Measurements from ENCODE around the gene NUDCD3. TPM values are rescaled to one million over a fixed set of nuclear protein-coding genes. Genes with fewer than 3 reads are reported as not detected.

The NUDCD3 gene
- total RNA-seq, 4 donors from 2014 or later = 28.5 to 115 (median 52.6) TPM

- intact Hi-C loops (cut with DNase I; ENCODE audit: low total_unique reads) = no loop called here
- Histone ChIP-seq H3K27me3 (no peaks in the 10 kb centered on the region), H3K4me1 (no peaks in the 10 kb centered on the region), H3K4me3 (no peak overlapping the region), H3K27ac (no peak overlapping the region), H3K9me3 (no peaks in the 10 kb centered on the region), H3K36me3 (no peaks in the 10 kb centered on the region)
- TF ChIP-seq CTCF (IDR thresholded peaks at IDR 0.05) (no peak), POLR2A (IDR thresholded peaks at IDR 0.05) (no peak)
- DNase-seq = no peak
Observed at GRCh38 chr7:44388089-44388970, 102.1 kb downstream of the NUDCD3 start.

- TF ChIP-seq POLR2A (IDR thresholded peaks at IDR 0.05) (no peak), CTCF (IDR thresholded peaks at IDR 0.05) (no peak)
- Histone ChIP-seq H3K27ac (no peak overlapping the region), H3K27me3 (no peaks in the 10 kb centered on the region), H3K9me3 (no peaks in the 10 kb centered on the region), H3K4me3 (no peak overlapping the region), H3K36me3 (no peaks in the 10 kb centered on the region), H3K4me1 (no peaks in the 10 kb centered on the region)
- intact Hi-C loops (cut with DNase I; ENCODE audit: low total_unique reads) = no loop called here
- DNase-seq = no peak
Observed at GRCh38 chr7:44387389-44387788, 103.1 kb downstream of the NUDCD3 start.

- no peak overlapping the region for H3K27ac ChIP-seq
- no peaks in the 10 kb centered on the region for H3K4me1 ChIP-seq
- H3K4me3 ChIP-seq = no peak overlapping the region
- TF ChIP-seq CTCF (IDR thresholded peaks at IDR 0.05) (no peak), POLR2A (IDR thresholded peaks at IDR 0.05) (no peak)
- H3K9me3 ChIP-seq = no peaks in the 10 kb centered on the region
- H3K27me3 ChIP-seq = no peaks in the 10 kb centered on the region
- intact Hi-C loops (cut with DNase I; ENCODE audit: low total_unique reads) = no loop called here
- H3K36me3 ChIP-seq = no peaks in the 10 kb centered on the region
- no peak for DNase-seq
Observed at GRCh38 chr7:44386139-44386913, 104.1 kb downstream of the NUDCD3 start.

GRCh38 chr7:44385434-44386138 lies 104.9 kb downstream of the NUDCD3 start:
- H3K9me3 ChIP-seq = no peaks in the 10 kb centered on the region
- no peaks in the 10 kb centered on the region for H3K36me3 ChIP-seq
- H3K4me1 ChIP-seq = no peaks in the 10 kb centered on the region
- H3K4me3 ChIP-seq = no peak overlapping the region
- TF ChIP-seq POLR2A (IDR thresholded peaks at IDR 0.05) (no peak), CTCF (IDR thresholded peaks at IDR 0.05) (no peak)
- intact Hi-C loops (cut with DNase I; ENCODE audit: low total_unique reads) = no loop called here
- no peaks in the 10 kb centered on the region for H3K27me3 ChIP-seq
- H3K27ac ChIP-seq = no peak overlapping the region
- DNase-seq = no peak

All from uterus (tissue), 4 donors.